Measurements from ENCODE around the gene INSR.
"Not testable (repeated sequence)": the region's sequence is repeated elsewhere in the genome, so short reads cannot be mapped to it uniquely, and the experiment has no call there.

Gene INSR

DNA sequence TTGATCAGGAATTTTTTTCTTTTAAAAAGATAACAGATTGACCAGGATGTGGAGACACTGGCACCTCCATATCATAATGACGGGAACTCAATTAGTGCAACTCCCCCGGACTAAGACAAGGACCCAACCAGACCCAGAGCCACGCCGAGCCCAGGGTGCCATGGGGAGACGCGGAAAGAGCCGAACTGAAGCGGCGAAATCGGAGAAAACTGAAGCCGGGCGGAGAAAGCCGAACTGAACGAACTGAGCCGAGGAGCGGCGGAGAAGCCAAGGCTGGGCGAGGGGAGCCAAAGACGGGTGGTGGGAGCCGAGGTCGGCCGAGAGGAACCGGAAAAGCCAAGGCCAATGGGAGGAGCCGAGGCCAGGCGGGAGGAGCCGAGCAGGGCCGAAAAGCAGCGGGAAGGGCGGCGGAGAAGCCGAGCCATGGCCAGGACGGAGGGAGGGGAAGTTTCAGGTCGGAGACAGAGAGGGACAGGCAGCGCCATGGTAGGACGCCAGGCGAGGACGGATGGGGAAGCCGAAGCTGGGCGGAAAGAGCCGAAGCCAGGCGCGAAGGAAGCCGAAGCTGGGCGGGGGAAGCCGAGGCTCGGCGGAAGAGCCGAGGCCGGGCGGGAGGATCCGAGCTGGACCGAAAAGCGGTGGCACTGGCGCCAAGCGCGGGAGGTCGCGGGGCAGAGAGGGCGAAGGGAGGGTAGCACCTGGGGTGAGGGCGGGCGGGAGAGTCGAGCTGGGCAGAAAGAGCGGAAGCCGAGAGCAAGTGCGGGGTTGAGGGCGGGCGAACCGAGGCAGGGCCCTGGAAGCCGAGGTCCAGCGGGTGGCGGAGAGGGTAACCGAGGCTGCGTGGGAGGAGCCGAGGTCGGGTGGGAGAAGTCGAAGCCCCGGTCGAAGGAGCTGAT lies 195.3 kb downstream of the INSR start:
- peak; percentile 95 for DNase-seq (ENCODE audit: low spot score)

DNA sequence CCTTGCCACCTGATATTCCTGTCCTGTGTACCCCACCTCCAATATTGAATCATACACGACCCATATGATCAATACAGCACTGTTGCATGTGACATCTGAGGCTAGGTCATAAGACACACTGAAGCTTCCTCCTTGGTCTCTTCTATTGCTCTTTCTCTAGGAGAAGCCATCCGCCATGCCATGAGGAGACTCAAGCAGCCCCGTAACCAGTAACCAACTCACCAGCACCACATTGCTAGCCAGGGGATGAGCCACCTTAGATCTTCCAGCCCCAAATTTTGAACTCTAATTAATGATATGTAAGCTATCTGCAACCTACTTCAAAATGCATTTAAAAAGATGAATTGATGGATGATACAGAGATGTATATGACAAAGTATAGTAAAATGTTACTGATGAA lies 196.1 kb downstream of the INSR start:
- DNase-seq (ENCODE audit: low spot score): no peak

DNA sequence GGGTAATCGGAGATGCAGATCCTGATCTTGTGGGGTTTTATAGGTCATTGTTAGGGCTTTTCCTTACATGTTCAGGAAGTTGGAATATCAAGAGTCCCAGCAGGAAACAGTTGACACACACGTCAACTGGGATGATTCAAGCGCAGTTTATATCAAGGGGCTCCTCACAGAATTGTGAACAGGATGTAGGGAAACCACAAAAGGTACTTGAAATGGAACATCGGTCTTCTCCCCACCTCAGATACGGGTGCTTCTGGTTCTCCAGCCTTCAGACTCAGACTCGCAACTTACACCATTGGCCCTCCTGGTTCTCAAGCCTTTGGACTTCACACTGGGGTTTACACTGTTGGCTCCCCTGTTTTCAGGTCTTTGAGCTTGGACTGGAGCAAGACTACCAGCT lies 205.2 kb downstream of the INSR start:
- DNase-seq (ENCODE audit: low spot score): no peak

DNA sequence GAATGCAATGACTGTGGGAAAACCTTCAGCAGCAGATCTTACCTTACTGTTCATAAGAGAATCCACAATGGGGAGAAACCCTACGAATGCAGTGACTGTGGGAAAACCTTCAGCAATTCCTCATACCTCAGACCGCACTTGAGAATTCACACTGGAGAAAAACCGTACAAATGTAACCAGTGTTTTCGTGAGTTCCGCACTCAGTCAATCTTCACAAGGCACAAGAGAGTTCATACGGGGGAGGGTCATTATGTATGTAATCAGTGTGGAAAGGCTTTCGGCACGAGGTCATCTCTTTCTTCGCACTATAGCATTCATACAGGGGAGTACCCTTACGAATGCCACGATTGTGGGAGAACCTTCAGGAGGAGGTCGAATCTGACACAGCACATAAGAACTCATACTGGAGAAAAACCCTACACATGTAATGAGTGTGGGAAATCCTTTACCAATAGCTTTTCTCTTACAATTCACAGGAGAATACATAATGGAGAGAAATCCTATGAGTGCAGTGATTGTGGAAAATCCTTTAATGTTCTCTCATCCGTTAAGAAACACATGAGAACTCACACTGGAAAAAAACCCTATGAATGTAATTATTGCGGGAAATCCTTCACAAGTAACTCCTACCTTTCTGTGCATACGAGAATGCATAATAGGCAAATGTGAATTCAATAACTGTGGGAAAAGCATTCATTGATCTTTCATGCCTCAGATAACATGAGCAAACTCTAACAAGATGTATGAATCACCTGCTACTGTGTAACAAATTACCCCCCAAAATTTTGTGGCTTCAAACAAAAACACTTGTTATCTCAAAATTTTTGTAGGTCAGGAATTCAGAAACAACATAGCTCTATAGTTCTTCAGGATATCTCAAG lies 210.9 kb downstream of the INSR start:
- no peak for DNase-seq (ENCODE audit: low spot score)

DNA sequence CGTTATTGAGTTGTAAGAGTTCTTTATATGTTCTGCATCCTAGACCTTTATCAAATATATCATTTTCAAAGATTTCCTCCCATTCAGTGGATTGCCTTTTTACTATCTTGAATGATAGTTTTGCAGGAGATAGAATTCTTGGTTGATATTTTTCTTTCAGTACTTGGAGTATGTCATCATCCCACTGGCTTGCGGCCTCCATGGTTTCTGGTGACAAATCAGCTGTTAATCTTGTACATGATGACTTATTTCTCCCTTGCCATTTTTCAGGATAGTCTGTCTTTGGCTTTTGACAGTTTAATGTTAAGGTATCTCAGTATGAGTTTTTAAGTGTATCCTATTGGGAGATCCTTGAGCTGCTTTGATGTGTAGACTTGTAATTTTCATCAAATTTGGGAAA lies 216.2 kb downstream of the INSR start:
- DNase-seq (ENCODE audit: low spot score): no peak

DNA sequence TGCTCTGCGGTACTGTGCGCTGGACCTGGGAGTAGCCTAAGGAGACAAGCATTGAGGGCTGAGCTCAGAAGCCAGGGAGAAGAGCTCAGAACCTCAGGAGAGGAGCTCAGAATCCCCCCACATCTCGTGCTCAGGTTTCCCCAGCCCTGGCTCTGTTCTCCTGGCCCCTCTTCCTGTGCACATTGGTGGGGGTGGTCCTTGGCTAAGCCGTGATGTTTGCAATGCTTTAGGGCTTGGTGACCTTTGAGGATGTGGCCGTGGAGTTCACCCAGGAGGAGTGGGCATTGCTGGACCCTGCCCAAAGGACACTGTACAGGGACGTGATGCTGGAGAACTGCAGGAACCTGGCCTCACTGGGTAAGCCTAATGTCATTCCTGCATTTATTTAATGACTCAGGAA lies 218.1 kb downstream of the INSR start:
- DNase-seq (ENCODE audit: low spot score): no peak

DNA sequence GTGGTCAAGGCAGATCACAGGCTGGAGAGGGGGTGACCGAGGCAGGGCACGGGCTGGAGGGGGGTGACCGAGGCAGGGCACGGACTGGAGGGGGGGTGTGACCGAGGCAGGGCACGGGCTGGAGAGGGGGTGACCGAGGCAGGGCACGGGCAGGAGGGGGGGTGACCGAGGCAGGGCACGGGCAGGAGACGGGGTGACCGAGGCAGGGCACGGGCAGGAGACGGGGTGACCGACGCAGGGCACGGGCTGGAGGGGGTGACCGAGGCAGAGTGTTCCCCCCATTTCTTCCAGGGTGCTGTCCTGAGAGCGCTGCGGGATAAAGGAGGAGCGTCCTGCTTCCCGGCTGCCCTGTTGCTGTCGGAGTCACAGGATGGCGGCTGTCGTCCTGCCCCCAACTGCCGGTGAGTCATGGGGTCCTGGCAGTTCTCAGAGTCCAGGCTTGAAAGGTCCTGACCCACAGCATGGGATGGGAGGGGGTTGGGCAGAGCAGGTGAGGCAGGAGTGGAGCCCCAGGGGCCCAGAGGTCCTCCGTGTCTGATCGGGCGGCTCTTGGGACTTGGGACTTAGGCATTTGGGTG lies 219.4 kb downstream of the INSR start:
- DNase-seq (ENCODE audit: low spot score): no peak

DNA sequence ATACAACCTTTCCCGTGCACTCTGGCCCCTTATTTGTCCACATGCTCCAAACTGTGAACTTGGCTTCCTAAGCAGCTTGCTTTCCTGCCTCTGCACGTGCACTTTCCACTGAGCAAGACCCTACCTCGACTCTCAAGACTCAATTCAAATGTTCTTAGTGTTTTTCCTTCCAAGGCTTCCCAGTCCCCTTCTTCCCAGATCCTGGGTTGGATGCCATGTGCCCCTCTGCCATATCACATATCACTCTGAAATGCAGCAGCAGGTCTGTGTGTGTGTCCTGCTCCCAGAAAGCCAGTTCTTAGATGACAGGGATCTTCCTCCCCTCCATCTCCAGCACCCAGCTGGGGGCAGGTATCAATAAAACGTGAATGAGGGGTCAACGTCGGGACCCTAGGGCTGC lies 221.7 kb downstream of the INSR start:
- no peak for DNase-seq (ENCODE audit: low spot score)

DNA sequence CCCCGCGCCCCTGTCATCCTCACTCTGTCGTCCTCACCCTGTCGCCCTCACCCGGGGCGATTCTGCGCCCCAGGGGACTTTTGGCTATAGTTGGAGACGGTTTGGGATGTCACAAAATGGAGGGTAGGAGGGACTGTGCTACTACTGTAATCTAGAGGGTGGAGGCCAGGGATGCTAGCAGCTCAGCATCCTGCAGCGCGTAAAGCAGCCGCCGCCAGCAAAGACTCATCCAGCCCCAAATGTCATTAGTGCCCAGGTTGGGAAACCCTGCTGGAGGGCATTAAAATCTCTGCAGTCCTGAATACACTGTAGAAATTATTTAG lies 224.3 kb downstream of the INSR start:
- DNase-seq (ENCODE audit: low spot score): no peak

DNA sequence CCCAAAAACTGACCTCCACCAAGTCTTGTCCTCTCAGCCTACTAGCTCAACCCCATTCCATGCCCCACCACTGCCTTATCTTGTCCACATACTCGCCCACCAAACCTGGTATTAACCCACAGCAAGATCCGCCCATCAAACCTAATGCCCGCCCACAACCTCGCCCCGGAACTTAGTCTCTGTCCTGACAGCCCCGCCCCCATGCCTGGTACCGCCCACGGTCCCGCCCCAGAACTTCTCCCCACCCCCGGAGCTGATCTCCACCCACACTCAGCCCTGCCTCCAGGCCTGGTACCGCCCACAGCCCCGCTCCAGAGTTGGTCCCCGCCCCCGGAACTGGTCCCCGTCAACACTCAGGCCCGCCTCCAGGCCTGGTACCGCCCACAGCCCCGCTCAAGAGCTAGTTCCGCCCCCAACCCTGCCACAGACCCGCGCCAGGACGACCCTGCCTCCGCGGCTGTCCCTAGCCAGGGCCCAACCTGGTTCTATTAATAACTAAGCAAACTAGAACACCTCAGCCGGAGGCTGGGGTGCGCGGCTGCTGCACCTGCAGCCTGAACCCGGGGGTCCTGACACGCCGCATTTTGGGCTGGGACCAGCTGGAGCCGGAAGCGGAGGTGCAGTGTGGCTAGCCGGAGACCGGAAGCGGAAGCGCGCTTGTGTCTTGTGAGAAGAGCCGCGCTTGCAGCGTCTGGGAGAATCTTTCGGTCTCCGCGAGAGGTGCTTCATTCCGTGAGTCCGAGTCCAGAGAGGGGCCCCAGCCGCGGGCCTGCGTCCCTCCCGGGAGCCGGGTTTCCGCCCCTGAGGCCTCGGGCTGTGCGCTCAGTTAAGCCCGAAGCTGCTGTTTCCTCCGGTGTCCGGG lies 224.9 kb downstream of the INSR start, which contains the start of gene ZNF557:
Gene ZNF557, plus strand, starts transcription at position 662 of the 862 bp plus-strand sequence. CDS start 5,372 bp downstream, outside the sequence.
- DNase-seq (ENCODE audit: low spot score): peak; percentile 97

DNA sequence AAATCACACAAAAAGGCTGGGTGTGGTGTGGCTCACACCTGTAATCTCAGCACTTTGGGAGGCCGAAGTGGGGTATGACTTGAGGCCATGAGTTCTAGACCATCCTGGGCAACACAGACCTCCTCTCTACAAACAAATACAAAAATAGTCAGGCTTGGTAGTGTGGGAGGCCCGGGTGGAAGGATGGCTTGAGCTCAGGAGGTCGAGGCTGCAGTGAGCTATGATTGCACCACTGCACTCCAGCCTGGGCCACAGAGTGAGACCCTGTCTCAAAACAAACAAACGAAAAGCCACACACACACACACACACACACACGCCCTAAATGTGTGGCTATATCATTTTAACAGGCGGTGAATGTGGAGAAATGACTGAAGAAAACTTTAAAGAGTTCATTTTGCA lies 225.6 kb downstream of the INSR start:
- no peak for DNase-seq (ENCODE audit: low spot score)

DNA sequence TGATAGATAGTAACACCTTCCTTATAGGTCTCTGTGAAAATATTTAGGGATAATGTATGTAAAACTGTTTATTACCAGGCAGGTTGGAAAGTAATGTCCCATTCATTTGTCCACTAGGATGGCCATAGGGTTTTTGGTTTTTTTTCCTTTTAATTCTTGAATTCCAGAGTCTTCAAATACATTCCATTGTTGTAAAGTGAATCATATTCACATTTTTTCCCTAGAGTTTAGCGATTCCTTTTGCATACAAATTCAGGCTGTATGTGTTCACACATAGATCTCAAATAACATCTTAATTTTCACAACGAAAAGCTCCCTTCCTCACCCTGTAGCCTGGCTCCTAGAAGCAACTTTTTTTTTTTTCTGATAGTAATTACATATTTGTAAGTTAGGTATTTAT lies 226.5 kb downstream of the INSR start:
- DNase-seq (ENCODE audit: low spot score): peak; percentile 23

DNA sequence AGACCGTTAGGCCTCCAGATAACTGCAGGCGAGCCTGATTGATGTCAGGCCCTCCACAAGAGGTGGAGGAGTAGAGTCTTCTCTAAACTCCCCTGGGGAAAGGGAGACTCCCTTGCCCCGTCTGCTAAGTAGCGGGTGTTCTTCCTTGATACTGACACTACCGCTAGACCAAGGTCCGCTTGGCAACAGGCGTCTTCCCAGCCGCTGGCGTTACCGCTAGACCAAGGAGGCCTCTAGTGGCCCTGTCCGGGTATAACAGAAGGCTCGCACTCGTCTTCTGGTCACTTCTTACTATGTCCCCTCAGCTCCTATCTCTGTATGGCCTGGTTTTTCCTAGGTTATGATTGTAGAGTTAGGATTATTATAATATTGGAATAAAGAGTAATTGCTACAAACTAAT lies 227.1 kb downstream of the INSR start:
- not testable (repeated sequence) for DNase-seq (ENCODE audit: low spot score)

DNA sequence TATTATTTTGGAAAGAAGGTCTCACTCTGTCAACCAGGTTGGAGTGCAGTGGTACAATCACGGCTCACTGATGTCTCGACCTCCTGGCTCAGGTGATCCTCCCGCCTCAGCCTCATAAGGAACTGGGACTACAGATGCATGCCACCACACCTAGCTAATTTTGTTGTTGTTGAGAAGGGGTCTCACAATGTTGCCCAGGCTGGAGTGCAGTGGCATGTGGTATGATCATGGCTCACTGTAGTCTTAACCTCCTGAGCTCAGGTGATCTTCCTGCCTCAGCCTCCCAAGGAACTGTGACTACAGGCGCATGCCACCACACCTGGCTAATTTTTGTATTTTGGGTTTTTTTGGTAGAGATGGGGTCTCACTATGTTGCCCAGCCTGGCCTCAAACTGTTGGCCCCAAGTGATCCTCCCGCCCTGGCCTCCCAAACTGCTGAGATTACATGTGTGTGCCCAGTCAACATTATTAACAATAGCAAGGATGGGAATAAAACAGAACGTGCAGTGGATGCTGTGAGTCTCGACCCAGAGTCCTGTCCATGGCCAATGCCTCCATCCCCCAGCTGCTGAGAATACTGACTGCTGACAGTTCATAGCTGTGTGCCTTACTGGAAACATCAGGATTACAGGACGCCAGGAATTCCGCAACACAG lies 230.3 kb downstream of the INSR start:
- DNase-seq (ENCODE audit: low spot score): no peak

DNA sequence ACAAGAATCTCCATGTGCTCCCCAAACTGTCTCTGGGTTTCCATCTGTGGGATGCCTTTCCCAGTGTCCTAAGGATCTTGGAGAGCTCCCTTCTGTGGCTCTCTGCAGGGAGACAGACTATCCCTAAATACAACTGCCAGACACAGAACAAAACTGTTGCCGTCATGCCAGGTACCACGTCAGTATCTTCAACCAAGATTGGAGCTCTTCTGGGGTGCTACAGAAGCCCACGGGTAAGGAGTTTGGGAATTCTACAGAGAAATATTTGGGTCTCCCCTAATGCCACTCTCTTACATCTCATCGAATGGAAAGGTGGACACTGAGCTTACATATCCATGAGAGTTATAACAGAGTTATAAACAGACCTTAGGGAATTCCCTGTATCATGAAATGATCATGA lies 230.9 kb downstream of the INSR start:
- DNase-seq (ENCODE audit: low spot score): no peak
